Esophagus muscularis mucosa (tissue), 4 donors: ENCODE data around the gene AAK1. TPM values are rescaled to one million over a fixed set of nuclear protein-coding genes. Genes with fewer than 3 reads are reported as not detected.

Experiments
- DNase-seq: peaks from one replicate; pipeline ENCODE4 v3.0.0-alpha.2; 2017; ENCODE audit errors: extremely low spot score
- H3K27ac ChIP-seq, 4 donors: fragments of 200-600 bp; sonication (generic); replicated peaks in 1 of 4; 1 replicate in 3 of 4; 2 replicates in 1 of 4; pipeline ENCODE4 v1.5.1; 2016 to 2019; ENCODE audit warnings: mild to moderate bottlenecking in 1 of 4
- H3K27me3 ChIP-seq, 4 donors: fragments of 200-600 bp; sonication (generic); one replicate each; pipeline versions ENCODE4 v1.5.1 to v1.6.0; 2016 to 2019
- H3K36me3 ChIP-seq, 4 donors: fragments of 200-600 bp; sonication (generic); one replicate each; pipeline ENCODE4 v1.5.1; 2016 to 2019
- H3K4me1 ChIP-seq, 4 donors: fragments of 200-600 bp; sonication (generic); one replicate each; pipeline ENCODE4 v1.5.1; 2016 to 2019
- H3K4me3 ChIP-seq, 4 donors: fragments of 200-600 bp; sonication (generic); 1 replicate in 2 of 4; 2 replicates in 2 of 4; pipeline ENCODE4 v1.5.1; 2016 to 2019; ENCODE audit warnings: mild to moderate bottlenecking in 4 of 4, moderate library complexity in 1 of 4
- H3K9me3 ChIP-seq, 4 donors: fragments of 200-600 bp; sonication (generic); 1 replicate in 3 of 4; 2 replicates in 1 of 4; pipeline ENCODE4 v1.5.1; 2016 to 2019
- EP300 ChIP-seq: sonication (generic); formaldehyde crosslinking; IDR thresholded peaks from one replicate; pipeline ENCODE4 v1.6.1; 2017; ENCODE audit warnings: antibody characterized with exemption
- POLR2A ChIP-seq: fragments of 450-650 bp; IDR thresholded peaks from one replicate; pipeline ENCODE4 v1.6.1; 2017; ENCODE audit warnings: antibody characterized with exemption, moderate library complexity, mild to moderate bottlenecking, low read depth
- POLR2AphosphoS5 ChIP-seq, 2 donors: sonication (generic); formaldehyde crosslinking; IDR thresholded peaks; one replicate each; pipeline ENCODE4 v1.6.1; 2017; ENCODE audit warnings: antibody characterized with exemption in 2 of 2
- WGBS: methylation state at CpG from one replicate; pipeline ENCODE4 v1.1.5; 2018; 5-methylcytosine and 5-hydroxymethylcytosine counted together
- intact Hi-C: fragments of 100-400 bp; cut with DNase I; formaldehyde crosslinking; loops from one replicate; pipeline ENCODE4 v1.15.1; 2023
- total RNA-seq, 4 donors: library from RNA; depleted of rRNA; stranded (reverse); fragments of >200 nt; gene quantifications; one replicate each; pipeline versions ENCODE4 v1.1.0 to v1.2.1, GENCODE V29; 2016
- TF ChIP-seq, protein P1 (sequence below), 3 experiments: fragments of 200-600 bp in 2 of 3; fragments of 450-650 bp in 1 of 3; sonication (generic) in 2 of 3; IDR thresholded peaks; one replicate each; pipeline ENCODE4 v1.5.1; 2017 to 2019; ENCODE audit warnings: antibody characterized with exemption in 3 of 3, mild to moderate bottlenecking in 2 of 3, moderate library complexity in 1 of 3

Gene AAK1
- total RNA-seq, 4 donors from 2014 or later = 27.8 to 53.2 (median 41.9) TPM

DNA sequence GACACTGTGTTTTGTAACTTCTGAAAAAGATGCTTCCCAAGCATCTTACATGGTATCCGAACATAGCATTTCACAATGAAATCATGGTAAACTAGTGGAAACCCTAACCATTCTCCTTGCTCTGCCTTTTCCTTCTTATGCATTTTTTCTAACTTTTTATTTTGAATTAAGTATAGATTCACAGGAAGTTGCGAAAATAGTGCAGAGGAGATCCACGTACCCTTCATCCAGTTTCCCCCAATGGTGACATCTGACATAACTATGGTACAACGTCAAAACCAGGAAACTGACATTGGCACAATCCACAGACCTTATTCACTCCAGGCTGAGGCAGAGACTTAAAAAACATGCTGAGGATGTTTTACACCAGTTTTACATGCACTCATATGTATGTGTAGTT, 38.3 kb downstream of the AAK1 start:
- no peaks in the 10 kb centered on the region for H3K9me3 ChIP-seq
- DNase-seq = no peak
- no peak overlapping the region for H3K4me3 ChIP-seq
- H3K27ac ChIP-seq = no peak overlapping the region
- TF ChIP-seq POLR2AphosphoS5 (IDR thresholded peaks at IDR 0.05) (no peak), EP300 (no peak), POLR2A (no peak)
- TF ChIP-seq, protein P1, sequence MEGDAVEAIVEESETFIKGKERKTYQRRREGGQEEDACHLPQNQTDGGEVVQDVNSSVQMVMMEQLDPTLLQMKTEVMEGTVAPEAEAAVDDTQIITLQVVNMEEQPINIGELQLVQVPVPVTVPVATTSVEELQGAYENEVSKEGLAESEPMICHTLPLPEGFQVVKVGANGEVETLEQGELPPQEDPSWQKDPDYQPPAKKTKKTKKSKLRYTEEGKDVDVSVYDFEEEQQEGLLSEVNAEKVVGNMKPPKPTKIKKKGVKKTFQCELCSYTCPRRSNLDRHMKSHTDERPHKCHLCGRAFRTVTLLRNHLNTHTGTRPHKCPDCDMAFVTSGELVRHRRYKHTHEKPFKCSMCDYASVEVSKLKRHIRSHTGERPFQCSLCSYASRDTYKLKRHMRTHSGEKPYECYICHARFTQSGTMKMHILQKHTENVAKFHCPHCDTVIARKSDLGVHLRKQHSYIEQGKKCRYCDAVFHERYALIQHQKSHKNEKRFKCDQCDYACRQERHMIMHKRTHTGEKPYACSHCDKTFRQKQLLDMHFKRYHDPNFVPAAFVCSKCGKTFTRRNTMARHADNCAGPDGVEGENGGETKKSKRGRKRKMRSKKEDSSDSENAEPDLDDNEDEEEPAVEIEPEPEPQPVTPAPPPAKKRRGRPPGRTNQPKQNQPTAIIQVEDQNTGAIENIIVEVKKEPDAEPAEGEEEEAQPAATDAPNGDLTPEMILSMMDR (IDR thresholded peaks at IDR 0.05) = no peak
- H3K36me3 ChIP-seq = no peaks in the 10 kb centered on the region
- WGBS = 90% methylated on average over 4 of the region's 4 CpGs
- intact Hi-C loops = no loop called here
- H3K27me3 ChIP-seq = no peaks in the 10 kb centered on the region
- peaks cover 5 to 42% (median 24%) of the 10 kb centered on the region in 4 donors for H3K4me1 ChIP-seq

DNA sequence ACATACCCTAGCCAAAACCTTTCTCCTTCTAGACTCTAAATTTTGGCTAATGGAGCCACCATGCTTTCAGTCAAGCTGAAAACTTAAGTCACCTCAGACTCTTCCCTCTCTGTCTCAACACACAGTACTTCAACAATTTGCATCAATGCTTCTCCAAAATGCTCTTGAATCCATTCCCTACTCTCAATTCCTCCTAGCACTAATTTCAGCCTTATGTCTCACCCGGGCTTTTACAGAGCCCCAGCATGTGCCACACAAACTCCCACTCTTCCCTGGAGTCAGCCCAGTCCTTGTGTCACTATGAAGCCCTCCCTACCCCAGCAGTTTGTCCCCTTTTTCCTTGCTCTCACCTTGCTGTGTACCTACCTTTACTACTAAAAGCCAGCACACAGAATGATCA, 38.7 kb downstream of the AAK1 start:
- 68% methylated on average over 1 of the region's 1 CpG for WGBS
- Histone ChIP-seq H3K36me3 (no peaks in the 10 kb centered on the region), H3K27ac (no peak overlapping the region), H3K27me3 (no peaks in the 10 kb centered on the region), H3K4me3 (no peak overlapping the region), H3K9me3 (no peaks in the 10 kb centered on the region), H3K4me1 (peaks cover 5 to 42% (median 24%) of the 10 kb centered on the region in 4 donors)
- TF ChIP-seq POLR2AphosphoS5 (IDR thresholded peaks at IDR 0.05) (no peak), EP300 (no peak), POLR2A (no peak)
- TF ChIP-seq, protein P1 (IDR thresholded peaks at IDR 0.05) = no peak
- no peak for DNase-seq
- intact Hi-C loops = no loop called here

DNA sequence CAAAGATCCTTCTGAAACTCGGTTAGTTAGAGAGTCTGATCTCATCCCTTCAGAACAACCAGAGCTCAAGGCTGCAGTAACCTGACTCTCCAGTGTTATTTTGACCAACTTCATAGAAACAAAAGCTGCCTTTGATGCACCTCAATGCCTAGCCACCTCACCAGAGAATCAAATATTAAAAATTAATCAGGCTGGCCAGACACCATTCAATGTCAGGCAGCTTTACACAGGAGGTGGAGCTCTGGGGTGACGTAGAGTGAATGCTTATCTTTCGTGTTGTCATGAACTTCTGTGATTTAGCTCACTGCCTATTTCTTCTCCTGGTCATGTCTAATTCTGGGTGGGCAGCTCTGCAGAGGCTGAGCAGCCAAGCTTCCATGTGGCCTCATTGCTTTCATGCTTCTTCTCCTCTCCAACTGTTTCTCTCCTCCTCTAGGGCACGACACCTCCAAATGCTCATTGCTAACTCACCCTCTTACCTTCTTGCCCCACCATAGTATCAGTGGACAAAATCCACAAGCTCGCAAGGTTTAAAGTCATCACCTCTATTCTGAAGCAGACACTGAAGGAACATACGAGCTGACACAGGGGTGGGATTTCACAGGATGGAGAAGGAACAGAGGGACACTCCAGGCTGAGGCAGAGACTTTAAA, 39.4 kb downstream of the AAK1 start:
- Histone ChIP-seq H3K9me3 (no peaks in the 10 kb centered on the region), H3K4me3 (no peak overlapping the region), H3K27ac (no peak overlapping the region), H3K27me3 (no peaks in the 10 kb centered on the region), H3K4me1 (peaks cover 5 to 41% (median 24%) of the 10 kb centered on the region in 4 donors), H3K36me3 (no peaks in the 10 kb centered on the region)
- WGBS = 72% methylated on average over 6 of the region's 6 CpGs
- intact Hi-C loops = no loop called here
- peak; percentile 53 for DNase-seq
- TF ChIP-seq, protein P1 (IDR thresholded peaks at IDR 0.05) = no peak
- TF ChIP-seq POLR2A = no peak

DNA sequence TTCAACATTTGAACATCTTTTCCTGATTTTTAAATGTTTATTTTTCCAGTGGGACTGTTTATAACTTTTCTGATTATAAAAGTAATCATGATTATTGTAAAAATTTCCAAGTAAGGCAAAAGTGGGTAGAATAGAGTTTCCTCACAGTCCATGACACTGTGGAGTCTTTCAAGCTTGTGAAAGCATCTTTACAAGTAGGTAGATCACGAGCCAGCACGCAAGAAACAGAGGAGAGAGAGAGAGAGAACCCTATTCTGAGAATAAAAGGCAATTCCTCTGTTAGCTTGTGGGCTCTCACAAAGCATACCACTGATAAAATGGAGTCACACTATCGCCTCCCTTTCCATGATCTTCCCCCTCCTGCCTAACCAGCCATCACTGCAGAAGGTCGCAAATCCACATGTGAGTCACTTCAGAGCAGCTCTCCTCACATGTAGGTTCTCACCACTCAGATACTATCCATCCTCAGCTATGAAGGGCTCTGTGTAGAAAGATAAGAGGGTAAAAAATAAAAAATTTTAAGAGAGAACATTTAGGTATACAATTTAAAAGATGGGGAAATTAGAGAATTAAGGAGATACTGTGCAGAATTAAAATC, 40.3 kb downstream of the AAK1 start:
- WGBS = 89% methylated on average over 4 of the region's 4 CpGs
- intact Hi-C loops = no loop called here
- Histone ChIP-seq H3K27me3 (no peaks in the 10 kb centered on the region), H3K27ac (no peak overlapping the region), H3K36me3 (no peaks in the 10 kb centered on the region), H3K9me3 (no peaks in the 10 kb centered on the region), H3K4me1 (peaks cover 5 to 38% (median 24%) of the 10 kb centered on the region in 4 donors), H3K4me3 (no peak overlapping the region)
- TF ChIP-seq, protein P1 (IDR thresholded peaks at IDR 0.05) = no peak
- TF ChIP-seq POLR2A = no peak
- no peak for TF ChIP-seq EP300
- TF ChIP-seq POLR2AphosphoS5 (IDR thresholded peaks at IDR 0.05) = no peak
- DNase-seq = peak; percentile 55
